ENCODE results near the gene RO60.

- TF ChIP-seq CTCF (IDR thresholded peaks at IDR 0.05) = no peak
- no peak for TF ChIP-seq POLR2A (IDR thresholded peaks at IDR 0.05)
Observed at GRCh38 chr1:193016788-193017187, 42.6 kb upstream of the RO60 start.
